GM19035 (cell line): Measurements from ENCODE around the gene RAB14.
"Not testable (repeated sequence)": the region's sequence is repeated elsewhere in the genome, so short reads cannot be mapped to it uniquely, and the experiment has no call there.

ENCODE experiments used
- ATAC-seq: cut with Tn5 transposase; IDR thresholded peaks from one replicate; pipeline ENCODE4 v1.9.1; 2021; ENCODE audit not compliant: unreplicated experiment

The RAB14 gene

DNA sequence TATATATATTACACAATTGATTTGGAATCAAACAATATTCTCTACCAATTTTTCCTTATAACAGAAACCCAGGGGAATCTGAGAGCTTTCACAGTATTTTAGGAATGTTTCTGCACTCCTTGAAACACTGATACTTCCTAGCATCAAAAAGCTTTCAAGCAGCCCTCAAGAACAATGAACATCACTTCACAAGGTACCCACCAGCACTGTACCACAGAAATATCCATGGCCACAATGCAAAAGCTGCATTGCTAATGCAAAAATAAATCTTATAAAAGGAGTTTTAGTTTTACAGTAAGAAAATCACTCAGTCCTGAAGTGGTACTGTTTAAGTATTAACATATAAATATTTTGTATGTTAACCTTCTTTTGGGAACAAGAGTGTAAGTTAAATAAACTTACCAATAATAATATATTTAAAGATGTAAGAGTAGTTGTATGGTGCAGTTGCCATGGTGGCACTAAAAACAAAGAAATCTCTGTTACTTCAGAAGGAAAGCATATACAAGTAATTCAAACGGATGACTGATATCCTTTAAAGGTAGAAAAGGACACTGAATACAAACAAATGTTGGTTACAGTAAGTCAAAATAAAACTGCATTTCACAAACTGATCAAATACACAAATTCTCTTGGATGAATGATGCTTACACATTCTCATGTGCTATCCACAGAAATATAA lies 8.6 kb downstream of the RAB14 start:
- ATAC-seq: no peak

DNA sequence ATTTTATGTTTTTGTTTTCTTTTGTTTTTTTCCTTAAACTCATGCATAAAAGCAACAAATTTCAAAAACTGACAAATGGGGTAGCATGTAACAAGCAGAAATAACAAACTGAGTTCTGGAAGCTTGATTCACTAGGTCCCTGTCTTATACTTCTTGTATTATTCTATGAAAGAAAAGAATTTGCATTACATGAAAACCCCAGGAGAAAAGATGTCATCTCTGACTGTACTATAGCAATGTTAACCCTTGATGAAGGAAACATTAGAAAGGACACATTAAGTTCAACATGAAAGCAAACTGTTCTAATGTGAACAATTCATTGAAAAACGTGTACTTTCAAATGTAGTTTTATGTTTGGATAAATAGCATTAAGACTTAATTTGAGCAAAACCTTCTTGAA lies 9.2 kb downstream of the RAB14 start:
- ATAC-seq: no peak

DNA sequence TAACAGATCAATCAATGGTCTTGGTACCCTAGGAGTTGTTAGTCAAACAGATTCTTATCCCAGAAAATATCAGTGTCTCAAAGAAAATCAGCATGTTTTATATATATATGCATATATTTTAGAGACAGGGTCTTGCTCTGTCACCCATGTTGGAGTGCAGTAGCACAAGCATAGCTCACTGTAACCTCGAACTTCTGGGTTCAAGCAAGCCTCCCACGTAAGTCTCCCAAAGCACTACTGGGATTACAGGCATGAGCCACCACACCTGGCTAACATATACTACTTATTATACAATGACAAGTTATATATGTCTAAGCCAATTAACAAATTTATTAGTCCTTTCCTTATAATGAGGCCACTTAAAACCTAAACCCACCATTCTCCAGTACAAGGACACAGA lies 10.4 kb downstream of the RAB14 start:
- ATAC-seq: no peak

DNA sequence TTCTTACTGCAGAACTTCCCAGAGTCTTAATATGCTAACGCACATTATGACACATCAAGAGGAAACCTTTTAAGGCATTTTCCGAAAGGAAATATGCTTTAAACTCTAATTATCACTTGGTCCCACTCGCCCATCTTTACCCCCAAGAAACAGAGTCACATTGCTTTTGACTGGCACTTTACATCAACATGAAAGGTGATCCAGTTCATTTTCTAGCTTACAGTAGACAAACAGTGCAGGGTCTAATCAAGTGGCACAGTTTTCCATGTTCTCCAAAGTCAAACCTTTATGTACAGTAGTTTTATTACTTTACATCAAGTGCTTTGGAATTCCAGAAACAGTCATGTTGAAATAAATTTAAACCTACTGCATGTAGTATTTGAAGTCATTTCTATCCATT lies 12.0 kb downstream of the RAB14 start:
- ATAC-seq: no peak

DNA sequence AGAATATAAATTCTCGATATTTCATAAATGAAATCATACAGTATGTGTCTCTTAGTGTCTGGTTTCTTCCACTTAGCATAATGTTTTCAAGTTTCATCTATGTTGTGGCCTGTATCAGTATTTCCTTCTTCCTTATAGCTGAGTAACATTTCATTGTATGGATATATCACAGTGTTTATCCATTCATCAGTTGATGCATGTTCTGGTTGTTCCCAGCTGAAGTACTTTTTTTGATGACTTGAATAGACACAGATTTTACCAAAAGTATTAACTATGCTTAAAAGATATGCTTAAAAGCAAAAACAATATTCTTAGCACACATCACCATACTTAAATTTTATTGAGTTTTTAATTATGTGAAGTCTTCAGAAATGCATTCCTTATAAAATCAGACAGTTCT lies 12.7 kb downstream of the RAB14 start:
- no peak for ATAC-seq

DNA sequence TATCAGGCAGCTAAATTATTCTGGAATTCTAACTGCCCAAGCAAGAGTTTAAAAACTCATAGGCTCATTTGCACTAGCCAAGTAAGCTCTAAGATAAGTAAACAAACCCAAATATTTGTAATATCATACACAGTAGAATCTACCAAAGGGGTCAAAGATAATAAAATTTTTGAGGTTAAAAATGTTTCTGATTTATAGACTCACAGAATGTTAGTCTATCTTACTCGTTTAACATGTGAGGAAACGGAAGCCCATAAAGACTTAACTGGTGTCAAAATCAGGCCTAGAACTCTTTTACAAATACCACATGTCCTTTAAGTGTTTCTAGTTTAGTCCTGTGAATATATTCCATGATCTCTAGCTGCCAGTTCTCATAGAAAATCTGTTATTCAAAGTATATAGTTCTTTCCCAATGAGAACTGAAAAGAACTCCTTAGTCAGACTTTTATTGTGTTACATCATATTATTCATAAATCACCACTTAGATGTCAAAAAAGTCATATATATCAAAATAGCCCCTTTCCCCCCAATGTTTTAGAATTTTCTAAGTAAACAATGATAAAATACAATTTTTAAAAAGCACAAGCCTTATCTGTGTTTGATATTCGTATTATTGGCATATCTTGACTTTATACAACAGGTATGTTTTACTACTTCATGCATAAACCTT lies 13.9 kb downstream of the RAB14 start:
- no peak for ATAC-seq

DNA sequence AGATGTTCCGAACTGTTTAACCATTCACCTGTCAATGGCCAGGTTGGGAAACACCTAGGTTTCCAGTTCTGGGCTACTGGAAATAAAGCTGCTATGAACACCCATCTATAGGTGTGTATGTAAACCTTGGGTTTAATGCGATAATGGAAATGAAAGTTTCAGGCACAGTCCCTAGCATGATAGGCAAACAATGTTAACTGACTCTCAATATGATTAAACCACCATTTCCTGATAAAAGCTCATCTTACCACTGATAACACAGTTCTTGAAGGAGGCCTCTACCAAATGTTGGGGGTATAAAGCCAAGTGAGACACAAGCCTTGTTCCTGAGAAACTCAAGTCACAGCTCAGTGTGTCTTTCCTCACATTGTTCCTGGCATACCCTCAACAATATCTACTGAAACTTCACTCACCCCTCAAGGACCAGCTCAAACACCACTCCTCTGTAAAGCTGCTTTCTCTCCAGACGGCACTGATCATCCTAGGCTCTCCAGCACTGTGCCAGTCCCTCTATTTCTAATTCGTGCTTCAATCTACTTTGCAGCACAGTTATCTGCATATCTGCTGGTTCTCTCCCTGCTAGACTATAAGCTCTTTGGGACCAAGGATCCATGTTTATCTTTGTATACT lies 15.8 kb downstream of the RAB14 start:
- ATAC-seq: no peak

DNA sequence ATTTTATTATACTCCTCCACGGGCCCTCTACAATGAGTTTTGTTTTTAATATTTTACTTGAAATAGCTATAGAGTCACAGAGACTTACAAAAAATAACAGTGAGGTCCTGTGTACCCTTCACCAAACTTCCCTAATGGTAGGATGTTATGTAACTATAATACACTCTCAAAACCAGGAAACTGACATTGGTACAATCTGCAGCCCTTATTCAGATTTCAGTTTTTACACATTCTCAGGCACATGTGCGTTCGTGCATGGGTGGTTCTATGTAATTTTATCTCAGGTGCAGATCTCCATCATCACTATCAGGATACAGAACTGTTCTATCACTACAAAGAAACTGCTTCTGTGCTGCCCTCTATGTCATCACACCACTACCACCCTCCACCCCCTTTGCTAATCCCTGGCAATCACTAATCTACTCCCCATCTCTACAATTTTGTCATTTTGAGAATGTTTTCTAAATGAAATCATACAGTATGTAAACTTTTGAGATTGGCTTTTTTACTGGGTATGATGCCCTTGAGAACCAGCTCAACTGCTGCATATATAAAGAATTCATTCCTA lies 16.4 kb downstream of the RAB14 start:
- no peak for ATAC-seq

DNA sequence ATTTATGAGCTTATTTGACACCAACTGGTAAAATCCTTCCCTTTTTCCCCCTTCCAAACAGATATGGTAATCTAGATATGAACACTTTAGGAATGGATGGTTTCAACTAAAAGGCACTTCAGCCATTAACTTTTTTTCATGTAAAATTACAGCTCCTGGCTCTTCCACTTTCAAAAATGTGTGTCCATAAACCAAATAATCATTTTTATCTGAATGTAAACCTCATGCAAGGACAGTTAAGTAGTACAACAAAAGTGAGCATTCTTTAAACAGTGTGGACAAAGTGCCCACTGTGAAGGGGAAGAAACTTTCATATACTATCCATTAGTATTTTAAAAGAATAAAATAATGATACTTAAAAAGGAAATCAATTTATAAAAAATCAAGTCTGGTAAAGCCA lies 17.2 kb downstream of the RAB14 start:
- ATAC-seq: no peak

DNA sequence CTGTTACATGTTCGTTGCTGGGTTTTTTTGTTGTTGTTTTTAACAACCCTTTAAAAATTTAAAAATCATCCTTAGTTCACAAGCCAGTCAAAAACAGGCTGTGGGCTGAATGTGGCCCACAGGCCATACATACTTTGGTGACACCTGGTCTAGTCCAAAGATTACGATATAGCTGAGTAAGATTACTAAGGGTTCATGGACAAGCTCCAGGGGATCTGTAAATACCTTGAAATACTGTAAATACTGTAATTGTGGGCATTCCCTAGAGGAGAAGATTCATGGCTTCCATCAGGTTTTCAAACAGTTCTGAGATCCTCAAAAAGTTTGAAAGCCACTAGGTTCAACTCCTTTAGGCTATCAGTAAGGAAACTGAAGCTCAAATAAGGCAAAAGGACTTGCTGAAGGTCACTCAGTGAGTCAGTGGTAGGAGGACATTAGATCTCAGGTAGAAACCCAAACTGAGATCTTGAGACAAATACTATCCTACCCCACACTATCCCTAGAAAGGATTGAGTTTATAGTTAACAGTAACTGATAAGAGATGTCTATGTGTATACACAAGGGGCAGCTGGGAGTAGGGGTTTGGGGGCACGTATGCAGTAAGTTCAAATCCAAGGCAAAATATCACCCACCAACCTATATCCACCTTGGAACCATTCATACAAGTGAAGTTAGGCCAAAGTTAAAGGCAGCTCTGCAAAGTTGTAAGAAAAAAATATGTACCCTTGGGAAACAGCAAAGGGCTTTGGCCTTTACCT lies 17.8 kb downstream of the RAB14 start:
- no peak for ATAC-seq

DNA sequence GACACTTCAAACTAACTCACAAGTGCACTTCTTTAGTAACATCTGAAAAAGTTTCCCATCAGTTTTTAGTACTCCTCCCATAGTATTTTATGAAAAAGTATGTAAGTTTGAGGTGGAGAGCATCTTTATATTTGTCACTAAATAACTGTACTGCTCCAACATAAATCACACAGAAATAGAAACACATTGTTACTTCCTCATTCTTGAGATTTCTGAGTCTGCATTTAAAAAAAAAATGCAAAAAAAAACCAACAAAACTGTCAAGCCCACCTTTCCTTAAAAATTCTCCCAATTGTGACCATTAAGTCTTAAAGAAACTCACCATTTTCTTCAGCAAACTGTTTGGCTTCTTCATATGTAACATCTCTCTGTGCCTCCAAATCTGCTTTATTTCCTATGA lies 18.7 kb downstream of the RAB14 start:
- no peak for ATAC-seq

DNA sequence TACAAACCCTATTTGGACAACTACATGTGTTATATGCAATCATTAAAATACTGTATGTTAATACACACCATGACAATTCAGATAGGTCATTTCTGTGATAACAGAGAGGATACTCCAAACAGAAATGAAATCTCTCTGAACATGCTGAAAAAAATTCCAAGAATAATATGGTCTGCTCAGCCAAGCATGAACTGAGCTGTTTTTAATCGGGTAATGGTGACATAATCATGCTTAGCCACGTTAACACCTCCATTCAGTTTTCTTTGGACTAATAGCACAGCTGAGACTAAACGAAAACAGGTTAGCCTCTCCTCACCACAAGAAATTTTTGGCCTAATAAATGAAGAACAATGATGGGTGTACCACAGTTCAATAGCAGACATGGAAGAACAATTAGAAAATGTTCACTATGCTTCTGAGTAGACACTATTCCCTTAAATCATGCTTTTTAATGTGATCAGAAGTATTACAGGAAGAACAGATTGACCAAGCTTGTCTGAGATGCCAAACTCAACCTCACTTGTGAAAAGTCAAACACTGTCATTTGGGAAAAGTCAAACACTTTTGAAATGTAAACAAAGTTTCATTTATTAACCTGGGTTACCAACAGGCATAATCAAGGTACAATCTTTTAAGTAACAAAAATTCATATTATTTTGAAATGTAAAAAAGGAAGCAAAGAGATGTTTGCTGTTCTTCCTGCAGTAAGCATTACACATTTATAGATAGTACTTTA lies 19.4 kb downstream of the RAB14 start:
- no peak for ATAC-seq

DNA sequence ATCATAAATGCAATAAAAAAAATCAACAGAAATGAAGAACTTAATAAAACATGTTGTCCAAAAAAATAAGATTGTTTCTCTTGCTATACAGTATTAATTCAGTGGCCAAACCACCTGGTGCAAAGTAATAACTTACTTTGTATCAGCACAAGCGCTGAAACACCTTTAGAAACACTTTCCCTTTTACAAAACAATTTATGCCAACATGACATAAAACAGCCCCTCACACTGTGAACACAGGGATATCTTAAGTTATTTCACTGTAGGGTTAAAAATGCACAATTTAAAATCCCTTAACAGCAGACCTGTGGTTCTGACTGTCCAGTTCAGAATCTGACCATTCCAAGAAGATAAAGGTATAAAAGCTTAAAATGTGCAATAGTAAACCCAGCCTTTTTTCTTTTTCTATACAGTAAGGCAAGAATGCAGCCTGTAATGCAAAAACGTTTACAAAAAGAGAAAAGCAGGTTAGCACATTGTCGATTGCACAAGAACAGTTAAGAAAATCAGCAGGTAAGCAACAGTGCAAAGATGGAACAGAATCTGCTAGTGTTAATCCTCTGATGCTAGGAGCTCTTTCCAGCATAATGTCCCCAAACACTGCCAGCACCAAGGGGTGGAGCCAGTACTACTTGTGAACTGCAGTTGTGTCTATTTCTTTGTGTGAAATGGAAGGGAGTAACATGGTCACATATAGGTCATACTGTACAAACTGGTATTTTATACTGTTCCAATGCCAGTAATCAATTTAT lies 21.6 kb downstream of the RAB14 start:
- no peak for ATAC-seq

DNA sequence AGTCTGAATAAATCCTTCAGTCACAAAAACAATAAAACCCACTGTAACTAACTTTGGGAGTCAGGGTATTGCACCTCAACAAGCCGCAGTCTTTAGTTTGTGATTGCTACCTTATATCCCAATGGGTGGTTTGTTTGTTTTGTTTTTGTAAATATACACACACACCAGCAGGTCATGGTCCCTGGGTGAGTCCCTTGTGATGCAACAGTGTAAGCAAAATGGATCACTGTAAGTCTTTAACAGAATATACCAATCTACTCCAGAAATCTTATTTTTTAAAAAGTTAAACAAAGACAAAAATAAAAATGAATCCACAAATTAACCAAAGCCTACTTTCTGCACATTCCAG lies 22.3 kb downstream of the RAB14 start:
- ATAC-seq: not testable (repeated sequence)

DNA sequence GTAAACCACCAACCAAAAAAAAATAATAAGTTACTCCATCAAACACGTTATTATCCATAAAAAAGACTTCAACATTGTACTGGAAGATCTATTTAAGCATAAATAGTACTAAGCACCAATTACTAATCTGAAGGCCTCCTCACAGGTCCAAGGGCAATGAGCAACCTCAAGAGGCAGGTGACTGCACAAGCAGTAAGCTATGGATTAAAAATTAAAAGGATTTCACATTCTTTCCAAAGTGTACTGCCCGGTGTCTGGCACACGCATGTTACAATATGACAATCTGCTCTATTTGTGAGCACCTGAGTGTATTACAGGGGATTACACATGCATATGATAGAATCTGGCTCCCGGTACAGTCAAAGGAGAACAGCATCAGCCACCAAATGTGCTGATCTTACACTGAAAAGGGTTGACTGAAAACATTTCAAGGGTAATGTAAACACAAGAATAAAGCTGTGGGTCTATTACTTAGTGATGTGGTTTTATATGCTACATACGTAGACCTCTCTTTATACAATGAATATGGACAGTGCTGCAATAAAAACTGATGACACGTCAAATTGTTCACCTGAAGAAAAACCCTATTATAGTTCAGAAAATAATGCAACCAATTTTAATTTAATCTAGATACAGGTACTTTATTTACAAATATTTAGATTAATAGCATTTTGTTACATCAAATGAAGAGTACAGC lies 22.8 kb downstream of the RAB14 start:
- no peak for ATAC-seq

DNA sequence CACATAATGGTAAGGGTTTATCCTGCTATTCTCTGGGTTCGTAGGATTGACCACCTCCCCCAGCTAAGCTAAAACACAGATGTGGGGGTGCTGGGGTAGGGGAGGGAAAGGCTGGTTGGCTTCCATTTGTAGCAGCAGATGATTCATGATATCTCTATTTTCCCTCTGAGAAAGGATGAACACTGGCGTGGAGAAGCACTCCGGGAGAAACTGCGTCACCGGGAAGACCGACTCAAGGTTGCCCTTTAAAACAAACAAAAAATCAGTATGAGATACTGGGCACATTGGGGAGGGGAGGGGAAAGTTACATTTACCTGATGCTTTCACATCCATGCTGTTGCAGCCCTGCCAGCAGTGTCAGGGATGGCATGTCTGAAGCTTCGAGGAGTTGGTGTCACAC lies 28.2 kb downstream of the RAB14 start:
- ATAC-seq: no peak

DNA sequence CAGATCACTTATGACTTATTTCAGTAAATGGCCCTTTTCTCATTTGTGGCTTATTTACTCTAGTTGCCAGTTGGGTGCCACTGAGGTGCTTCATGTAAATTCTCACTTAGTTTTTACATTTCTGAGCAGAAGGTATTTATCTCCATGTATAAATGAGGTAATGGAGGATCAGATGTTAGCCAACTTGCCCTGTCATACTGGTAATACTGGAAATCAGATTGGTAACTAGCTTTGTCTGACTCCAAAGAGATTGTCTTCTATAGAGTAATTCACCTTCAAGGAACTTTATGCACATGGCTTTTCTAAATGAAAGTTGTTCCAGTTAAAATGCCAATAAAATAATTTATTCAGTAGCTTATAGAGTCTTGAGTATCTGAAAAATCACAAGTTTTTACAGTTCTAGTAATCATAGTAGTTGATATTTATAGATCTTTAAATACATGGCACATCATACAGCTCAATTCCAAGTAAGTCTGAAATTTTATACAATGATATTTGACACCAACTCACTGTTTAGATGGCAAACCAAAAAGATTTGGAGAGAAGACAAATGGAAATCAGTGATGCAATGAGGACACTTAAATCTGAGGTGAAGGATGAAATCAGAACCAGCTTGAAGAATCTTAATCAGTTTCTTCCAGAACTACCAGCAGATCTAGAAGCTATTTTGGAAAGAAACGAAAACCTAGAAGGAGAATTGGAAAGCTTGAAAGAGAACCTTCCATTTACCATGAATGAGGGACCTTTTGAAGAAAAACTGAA lies 28.8 kb downstream of the RAB14 start:
- ATAC-seq: no peak

DNA sequence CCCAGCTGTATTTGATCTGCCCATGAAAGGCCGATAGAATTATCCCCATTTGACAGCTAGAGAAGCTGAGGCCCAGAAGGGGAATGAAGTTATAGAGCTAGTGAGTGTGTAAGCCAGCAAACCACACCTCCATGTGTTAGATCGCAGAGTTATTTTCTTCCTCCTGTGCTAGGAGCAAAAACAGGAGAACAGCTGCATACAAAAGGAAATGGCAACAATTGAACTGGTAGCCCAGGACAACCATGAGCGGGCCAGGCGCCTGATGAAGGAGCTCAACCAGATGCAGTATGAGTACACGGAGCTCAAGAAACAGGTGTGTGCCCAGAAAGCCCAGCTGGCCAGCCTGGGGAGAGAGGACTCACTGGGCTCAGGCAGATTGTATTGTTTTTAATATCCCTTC lies 30.4 kb downstream of the RAB14 start:
- ATAC-seq: no peak

DNA sequence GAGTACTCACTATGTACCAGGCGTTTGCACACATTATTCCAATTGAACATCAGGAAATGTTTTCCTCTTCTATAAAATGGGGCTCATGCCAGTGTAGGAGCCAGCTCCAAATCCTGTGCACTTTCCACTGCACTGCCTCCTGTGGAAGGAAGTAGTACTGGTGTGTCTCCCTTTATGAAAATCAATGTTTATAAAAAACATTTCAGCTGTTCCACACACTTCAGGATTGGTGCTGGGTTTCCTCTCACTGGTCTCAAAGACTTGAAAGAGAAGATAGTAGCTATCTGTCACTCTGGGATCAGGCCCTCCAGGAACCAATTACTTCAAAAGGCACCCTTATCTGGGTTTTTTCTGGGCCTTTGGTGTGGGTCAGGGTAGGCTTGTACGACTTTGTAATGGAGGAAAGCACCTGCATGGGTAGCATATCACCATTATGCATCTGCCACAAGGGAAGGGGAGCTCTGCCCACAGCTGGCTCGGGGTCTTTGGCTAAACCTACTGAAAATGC lies 32.5 kb downstream of the RAB14 start:
- ATAC-seq: no peak
